ENCODE measurements around the gene LAPTM5. TPM values are rescaled to one million over a fixed set of nuclear protein-coding genes. Genes with fewer than 3 reads are reported as not detected.

The LAPTM5 gene
- total and polyA plus RNA-seq, 10 of the 15 experiments (the other 5 are each of a cell fraction or from before 2014, with no cell fraction given): 24.1 to 1,034 (median 687) TPM

DNA sequence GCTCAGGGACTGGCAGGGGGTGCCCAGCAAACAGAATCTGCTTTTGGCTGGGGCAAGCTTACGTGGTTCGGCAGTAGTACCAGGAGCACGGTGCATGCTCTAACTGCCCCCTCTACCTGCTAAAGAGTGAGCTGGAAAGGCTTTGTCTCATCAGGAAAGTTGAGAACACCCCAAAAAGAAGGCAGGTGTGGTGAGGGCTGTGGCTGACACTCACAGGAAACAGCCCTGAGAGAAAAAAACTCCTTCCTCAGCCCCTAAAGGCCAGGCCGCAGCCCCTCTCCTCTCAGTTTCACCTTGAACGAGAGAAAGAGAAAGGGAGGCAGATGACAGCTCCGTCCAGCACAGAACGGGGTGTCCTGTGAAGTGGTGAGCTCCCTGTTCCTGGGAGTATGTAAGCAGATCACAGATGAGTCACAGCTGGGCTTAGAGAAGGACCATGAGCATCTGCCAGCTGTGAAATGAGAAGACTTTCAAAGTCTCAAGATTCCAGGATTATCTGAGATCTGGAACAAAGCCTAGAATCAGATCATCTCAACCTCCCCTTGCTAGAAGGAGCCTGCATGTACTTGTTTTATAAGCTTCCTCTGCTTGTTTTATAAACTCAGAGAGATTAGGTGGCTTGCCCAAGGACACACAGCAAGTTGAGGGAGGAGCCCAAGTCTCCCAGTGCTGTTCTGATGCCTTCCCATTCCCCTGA lies 13.4 kb downstream of the LAPTM5 start (continued):
- TF ChIP-seq, protein P1, sequence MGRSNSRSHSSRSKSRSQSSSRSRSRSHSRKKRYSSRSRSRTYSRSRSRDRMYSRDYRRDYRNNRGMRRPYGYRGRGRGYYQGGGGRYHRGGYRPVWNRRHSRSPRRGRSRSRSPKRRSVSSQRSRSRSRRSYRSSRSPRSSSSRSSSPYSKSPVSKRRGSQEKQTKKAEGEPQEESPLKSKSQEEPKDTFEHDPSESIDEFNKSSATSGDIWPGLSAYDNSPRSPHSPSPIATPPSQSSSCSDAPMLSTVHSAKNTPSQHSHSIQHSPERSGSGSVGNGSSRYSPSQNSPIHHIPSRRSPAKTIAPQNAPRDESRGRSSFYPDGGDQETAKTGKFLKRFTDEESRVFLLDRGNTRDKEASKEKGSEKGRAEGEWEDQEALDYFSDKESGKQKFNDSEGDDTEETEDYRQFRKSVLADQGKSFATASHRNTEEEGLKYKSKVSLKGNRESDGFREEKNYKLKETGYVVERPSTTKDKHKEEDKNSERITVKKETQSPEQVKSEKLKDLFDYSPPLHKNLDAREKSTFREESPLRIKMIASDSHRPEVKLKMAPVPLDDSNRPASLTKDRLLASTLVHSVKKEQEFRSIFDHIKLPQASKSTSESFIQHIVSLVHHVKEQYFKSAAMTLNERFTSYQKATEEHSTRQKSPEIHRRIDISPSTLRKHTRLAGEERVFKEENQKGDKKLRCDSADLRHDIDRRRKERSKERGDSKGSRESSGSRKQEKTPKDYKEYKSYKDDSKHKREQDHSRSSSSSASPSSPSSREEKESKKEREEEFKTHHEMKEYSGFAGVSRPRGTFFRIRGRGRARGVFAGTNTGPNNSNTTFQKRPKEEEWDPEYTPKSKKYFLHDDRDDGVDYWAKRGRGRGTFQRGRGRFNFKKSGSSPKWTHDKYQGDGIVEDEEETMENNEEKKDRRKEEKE (IDR thresholded peaks at IDR 0.05): no peak
- no peak for TF ChIP-seq HDGF (IDR thresholded peaks at IDR 0.05)
- peak; percentile 85 for TF ChIP-seq POLR2AphosphoS5 (IDR thresholded peaks at IDR 0.05; ENCODE audit: low read length)
- no peak for TF ChIP-seq BMI1 (IDR thresholded peaks at IDR 0.05; ENCODE audit: borderline replicate concordance)
- TF ChIP-seq, protein P2, sequence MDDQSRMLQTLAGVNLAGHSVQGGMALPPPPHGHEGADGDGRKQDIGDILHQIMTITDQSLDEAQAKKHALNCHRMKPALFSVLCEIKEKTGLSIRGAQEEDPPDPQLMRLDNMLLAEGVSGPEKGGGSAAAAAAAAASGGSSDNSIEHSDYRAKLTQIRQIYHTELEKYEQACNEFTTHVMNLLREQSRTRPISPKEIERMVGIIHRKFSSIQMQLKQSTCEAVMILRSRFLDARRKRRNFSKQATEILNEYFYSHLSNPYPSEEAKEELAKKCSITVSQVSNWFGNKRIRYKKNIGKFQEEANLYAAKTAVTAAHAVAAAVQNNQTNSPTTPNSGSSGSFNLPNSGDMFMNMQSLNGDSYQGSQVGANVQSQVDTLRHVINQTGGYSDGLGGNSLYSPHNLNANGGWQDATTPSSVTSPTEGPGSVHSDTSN (IDR thresholded peaks at IDR 0.05; ENCODE audit: insufficient replicate concordance, low read depth, low read length): no peak
- TF ChIP-seq POU2F2 (IDR thresholded peaks at IDR 0.05; ENCODE audit: borderline replicate concordance, low read depth, low read length): 0 out of 3 replicates have a peak, but pooled peaks have one; percentile 15
- TF ChIP-seq, protein P3, sequence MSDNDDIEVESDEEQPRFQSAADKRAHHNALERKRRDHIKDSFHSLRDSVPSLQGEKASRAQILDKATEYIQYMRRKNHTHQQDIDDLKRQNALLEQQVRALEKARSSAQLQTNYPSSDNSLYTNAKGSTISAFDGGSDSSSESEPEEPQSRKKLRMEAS (IDR thresholded peaks at IDR 0.05; ENCODE audit: low read depth, low read length): no peak
- TF ChIP-seq SMARCA5 (IDR thresholded peaks at IDR 0.05): peak; percentile 83
- TF ChIP-seq RB1 (IDR thresholded peaks at IDR 0.05; ENCODE audit: borderline replicate concordance): no peak
- TF ChIP-seq IRF5 (IDR thresholded peaks at IDR 0.05; ENCODE audit: borderline replicate concordance): no peak
- no peak for TF ChIP-seq CEBPZ (IDR thresholded peaks at IDR 0.05; ENCODE audit: low read depth, low read length)
- TF ChIP-seq ZBTB11 (CRISPR knock-in tag; IDR thresholded peaks at IDR 0.05): no peak
- no peak for TF ChIP-seq STAT3 (IDR thresholded peaks at IDR 0.05; ENCODE audit: low read depth, low read length)
- no peak for TF ChIP-seq HCFC1 (IDR thresholded peaks at IDR 0.05; ENCODE audit: low read length)
- TF ChIP-seq USF2 (IDR thresholded peaks at IDR 0.05; ENCODE audit: borderline replicate concordance, low read depth, low read length): no peak
- TF ChIP-seq TCF7 (IDR thresholded peaks at IDR 0.05; ENCODE audit: borderline replicate concordance): no peak

Data from GM12878 (cell line).